Midbrain (tissue), 1 donor: ENCODE data around the gene TMEM140.
A peak's percentile ranks its signal among the peaks of the same experiment; 100 is the strongest.

Experiments
- DNase-seq: peaks from one replicate; lab custom pipeline; 2025; lab: John Stamatoyannopoulos, UW

TMEM140 gene

GRCh38 chr7:135147899-135148721 lies at the start of gene TMEM140:
Gene TMEM140 (plus strand): TSS chr7:135148072. CDS start chr7:135164442, 16,370 bp downstream.
- DNase-seq, result peak; percentile 62

- no peak for DNase-seq
Observed at GRCh38 chr7:135098391-135098790, 49.5 kb upstream of the TMEM140 start.

GRCh38 chr7:135100856-135101255 lies 47.0 kb upstream of the TMEM140 start:
- DNase-seq, result no peak

GRCh38 chr7:135102372-135102771 lies 45.5 kb upstream of the TMEM140 start:
- DNase-seq, result no peak

- no peak for DNase-seq
Observed at GRCh38 chr7:135109562-135109961, 38.3 kb upstream of the TMEM140 start.

- DNase-seq, result no peak
Observed at GRCh38 chr7:135109976-135110375, 37.9 kb upstream of the TMEM140 start.

GRCh38 chr7:135111379-135111778 lies 36.5 kb upstream of the TMEM140 start:
- no peak for DNase-seq

GRCh38 chr7:135114622-135115021 lies 33.2 kb upstream of the TMEM140 start:
- DNase-seq, result no peak

- DNase-seq, result no peak
Observed at GRCh38 chr7:135117096-135117495, 30.8 kb upstream of the TMEM140 start.

- no peak for DNase-seq
Observed at GRCh38 chr7:135121868-135122267, 26.0 kb upstream of the TMEM140 start.

GRCh38 chr7:135124631-135125030 lies 23.2 kb upstream of the TMEM140 start:
- DNase-seq, result peak; percentile 17

GRCh38 chr7:135128931-135129330 lies 18.9 kb upstream of the TMEM140 start:
- no peak for DNase-seq

- DNase-seq, result no peak
Observed at GRCh38 chr7:135129579-135129978, 18.3 kb upstream of the TMEM140 start.

GRCh38 chr7:135143885-135144668 lies 3.8 kb upstream of the TMEM140 start:
- DNase-seq, result no peak

- peak; percentile 65 for DNase-seq
Observed at GRCh38 chr7:135147341-135147898, 452 bp upstream of the TMEM140 start.

GRCh38 chr7:135150072-135150782 lies 2.4 kb downstream of the TMEM140 start:
- DNase-seq, result no peak

GRCh38 chr7:135151132-135151531 lies 3.3 kb downstream of the TMEM140 start:
- DNase-seq, result no peak

- DNase-seq, result no peak
Observed at GRCh38 chr7:135151533-135151932, 3.7 kb downstream of the TMEM140 start.

GRCh38 chr7:135152442-135152841 lies 4.6 kb downstream of the TMEM140 start:
- DNase-seq, result no peak

- DNase-seq, result no peak
Observed at GRCh38 chr7:135154734-135155133, 6.9 kb downstream of the TMEM140 start.

- no peak for DNase-seq
Observed at GRCh38 chr7:135156290-135156689, 8.4 kb downstream of the TMEM140 start.

- DNase-seq, result no peak
Observed at GRCh38 chr7:135158141-135158655, 10.3 kb downstream of the TMEM140 start.
